IPS-15b (cell line): ENCODE results near the gene BICC1.

Experiments used
- H3K27me3 ChIP-seq: one replicate; pipeline ENCODE4 v1.6.1; 2013; ENCODE audit warnings: low read length; ENCODE audit not compliant: control insufficient read depth, insufficient read depth
- H3K36me3 ChIP-seq: one replicate; pipeline ENCODE4 v1.6.1; 2013; ENCODE audit warnings: low read length; ENCODE audit not compliant: control insufficient read depth, insufficient read depth
- H3K4me1 ChIP-seq: one replicate; pipeline ENCODE4 v1.6.1; 2013; ENCODE audit warnings: mild to moderate bottlenecking, low read length; ENCODE audit not compliant: control insufficient read depth, insufficient read depth
- H3K4me3 ChIP-seq: one replicate; pipeline ENCODE4 v1.5.1; 2013; ENCODE audit warnings: low read depth, low read length
- H3K9ac ChIP-seq: one replicate; pipeline ENCODE4 v1.6.1; 2013; ENCODE audit warnings: low read depth, mild to moderate bottlenecking, low read length
- H3K9me3 ChIP-seq: one replicate; pipeline ENCODE4 v1.6.1; 2013; ENCODE audit warnings: mild to moderate bottlenecking, low read length; ENCODE audit not compliant: control insufficient read depth, insufficient read depth

The BICC1 gene

DNA sequence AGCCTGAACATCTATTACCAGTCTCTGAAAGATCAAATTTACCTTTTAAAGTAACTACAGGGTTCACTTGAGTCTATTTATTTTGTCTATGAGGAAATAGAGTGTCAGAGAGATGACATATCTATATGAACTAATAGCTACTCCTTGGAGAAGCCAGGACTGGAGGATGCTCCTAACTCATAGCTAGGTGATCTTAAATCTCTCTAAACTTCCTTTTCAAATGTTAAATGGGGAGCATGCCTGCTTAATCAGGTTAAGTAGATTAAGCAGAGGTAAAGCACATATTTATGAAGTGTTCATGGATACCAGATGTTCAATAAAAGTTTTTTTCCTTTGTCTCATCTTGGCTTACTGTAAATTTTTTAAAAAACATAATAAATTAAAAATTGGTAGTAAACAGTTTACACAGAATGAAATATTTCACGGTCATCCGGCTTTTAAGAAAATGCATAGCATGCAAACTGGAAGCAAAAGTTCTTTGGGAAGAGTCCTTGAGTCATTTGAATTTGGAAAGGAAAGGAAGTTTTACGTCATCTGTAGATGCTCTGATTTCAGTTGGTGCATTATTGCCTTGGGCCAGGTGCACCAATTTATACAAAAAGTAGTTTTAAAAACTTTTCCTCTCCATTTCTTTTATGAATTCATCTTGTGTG lies 155.1 kb downstream of the BICC1 start:
- H3K9ac ChIP-seq = no peak overlapping the region
- H3K36me3 ChIP-seq = no peaks in the 10 kb centered on the region
- no peak overlapping the region for H3K4me3 ChIP-seq
- H3K4me1 ChIP-seq = peaks cover 6% of the 10 kb centered on the region
- H3K27me3 ChIP-seq = no peaks in the 10 kb centered on the region
- peaks cover 7% of the 10 kb centered on the region for H3K9me3 ChIP-seq

DNA sequence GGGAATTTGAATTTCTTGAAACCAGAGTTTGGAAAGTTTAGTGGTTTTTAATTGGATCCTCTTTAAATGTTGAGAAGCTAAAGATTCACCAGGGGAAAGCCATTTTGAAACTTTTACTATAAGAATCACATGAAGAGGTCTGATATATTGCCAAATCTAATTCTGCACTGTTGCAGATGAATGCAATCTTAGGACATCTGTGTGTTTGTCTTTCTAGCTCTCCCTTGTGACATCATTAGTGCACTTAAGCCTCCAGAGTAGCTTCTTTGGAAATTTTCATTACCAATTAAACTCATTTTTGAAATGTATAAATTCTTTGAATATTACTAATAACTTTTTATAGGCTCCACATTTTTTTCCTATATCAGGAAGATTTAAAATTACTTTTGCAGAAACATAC lies 160.2 kb downstream of the BICC1 start:
- Histone ChIP-seq H3K4me1 (peaks cover 3% of the 10 kb centered on the region), H3K9ac (no peak overlapping the region), H3K9me3 (no peaks in the 10 kb centered on the region), H3K27me3 (no peaks in the 10 kb centered on the region), H3K36me3 (no peaks in the 10 kb centered on the region), H3K4me3 (no peak overlapping the region)

DNA sequence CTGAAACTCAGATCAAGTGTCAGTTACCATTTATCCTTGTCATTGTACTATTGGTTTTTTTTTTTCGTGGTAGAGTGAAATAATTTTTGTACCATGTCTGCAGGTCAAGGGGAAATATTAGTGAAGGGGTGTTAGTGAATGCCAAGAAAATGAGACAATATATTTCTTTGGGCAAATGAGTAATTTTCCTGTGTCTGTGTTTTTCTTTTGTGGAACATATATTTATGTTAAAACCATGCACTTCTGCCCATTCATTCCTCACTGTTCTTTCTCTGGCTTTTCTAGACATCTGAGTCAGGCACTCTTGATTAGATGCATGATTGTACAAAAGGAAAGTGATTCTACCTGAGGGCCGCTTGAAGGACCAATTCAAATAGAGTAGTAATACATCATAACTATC lies 161.6 kb downstream of the BICC1 start:
- no peaks in the 10 kb centered on the region for H3K9me3 ChIP-seq

DNA sequence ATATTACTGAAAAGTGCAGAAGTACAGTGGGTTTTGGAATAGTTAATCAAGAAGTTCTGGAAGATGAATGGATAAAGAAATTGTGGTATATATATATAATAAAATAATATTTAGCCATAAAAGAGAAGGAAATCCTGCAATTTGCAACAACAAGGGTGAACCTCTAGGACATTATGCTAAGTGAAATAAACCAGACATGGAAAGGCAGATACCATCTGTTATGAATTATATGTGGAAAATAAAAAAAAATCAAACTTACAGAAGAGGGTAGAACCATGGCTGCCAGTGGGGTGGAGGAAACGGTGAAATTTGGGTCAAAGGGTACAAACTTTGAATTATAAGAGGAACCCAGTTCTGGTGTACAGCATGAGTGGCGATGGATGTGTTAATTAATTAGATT lies 162.6 kb downstream of the BICC1 start:
- Histone ChIP-seq H3K9me3 (no peaks in the 10 kb centered on the region), H3K4me1 (no peaks in the 10 kb centered on the region), H3K4me3 (no peak overlapping the region), H3K9ac (no peak overlapping the region), H3K27me3 (no peaks in the 10 kb centered on the region), H3K36me3 (no peaks in the 10 kb centered on the region)

More for the DNA sequence above, 161.6 kb downstream of the BICC1 start:
- Histone ChIP-seq H3K27me3 (no peaks in the 10 kb centered on the region), H3K36me3 (no peaks in the 10 kb centered on the region), H3K4me3 (no peak overlapping the region), H3K9ac (no peak overlapping the region), H3K4me1 (no peaks in the 10 kb centered on the region)

DNA sequence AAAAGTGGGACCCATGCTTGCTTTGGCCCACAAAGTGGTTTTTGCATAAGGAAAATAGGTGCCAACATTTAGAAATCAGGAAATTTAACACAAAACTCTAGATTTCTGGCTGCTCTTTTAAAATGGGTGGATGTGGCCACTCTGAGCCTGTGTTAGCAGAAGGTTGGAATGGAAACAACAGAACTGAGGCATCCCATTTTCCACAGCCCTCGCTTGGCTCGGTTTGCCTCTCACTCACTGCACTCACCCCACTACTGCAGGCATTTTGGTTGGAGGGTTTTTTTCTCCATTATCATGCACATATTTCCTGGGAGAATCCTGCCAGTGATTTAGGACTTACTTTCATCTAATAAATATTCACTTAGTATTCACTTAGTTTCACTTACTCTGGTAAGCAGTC lies 178.9 kb downstream of the BICC1 start:
- Histone ChIP-seq H3K4me3 (no peak overlapping the region), H3K9me3 (peaks cover 3% of the 10 kb centered on the region), H3K4me1 (peaks cover under 1% of the 10 kb centered on the region), H3K9ac (no peak overlapping the region), H3K36me3 (no peaks in the 10 kb centered on the region), H3K27me3 (no peaks in the 10 kb centered on the region)

DNA sequence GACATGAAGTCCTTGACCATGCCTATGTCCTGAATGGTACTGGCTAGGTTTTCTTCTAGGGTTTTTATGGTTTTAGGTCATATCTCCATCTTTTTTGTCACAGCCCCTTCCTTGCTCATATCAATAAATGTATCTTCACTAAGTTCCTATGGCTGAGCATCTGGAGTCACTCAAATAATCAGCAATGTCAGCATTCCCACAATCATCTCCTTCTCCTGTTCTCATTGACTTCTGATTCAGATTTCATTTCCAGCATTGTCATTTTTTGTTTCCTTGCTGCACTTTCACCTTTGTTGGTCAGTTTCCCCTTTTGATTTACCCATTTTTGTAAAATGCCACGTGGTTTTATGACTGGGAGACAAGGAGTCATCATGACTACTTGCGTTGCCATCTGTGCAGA lies 181.2 kb downstream of the BICC1 start:
- Histone ChIP-seq H3K27me3 (no peaks in the 10 kb centered on the region), H3K36me3 (no peaks in the 10 kb centered on the region), H3K4me1 (peaks cover 5% of the 10 kb centered on the region), H3K4me3 (no peak overlapping the region), H3K9ac (no peak overlapping the region), H3K9me3 (no peaks in the 10 kb centered on the region)

DNA sequence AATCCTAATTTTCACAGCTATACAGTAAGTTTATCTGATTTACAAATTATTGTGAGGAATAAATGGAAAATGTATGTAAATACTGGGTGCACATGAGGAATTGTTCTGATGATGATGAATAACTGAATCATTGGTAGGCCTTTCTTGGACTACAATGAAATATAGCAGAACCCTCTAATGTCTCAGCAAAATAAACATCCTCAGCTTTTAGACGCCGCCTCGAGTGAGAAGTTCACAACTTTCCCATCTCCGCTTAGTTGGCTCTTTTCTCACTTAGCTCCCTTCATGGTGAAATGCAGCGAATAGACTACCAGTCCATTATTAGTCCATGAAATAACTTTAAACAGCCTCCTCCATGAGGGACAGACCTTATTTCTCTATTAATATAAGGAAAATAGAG lies 182.3 kb downstream of the BICC1 start:
- H3K36me3 ChIP-seq = no peaks in the 10 kb centered on the region

DNA sequence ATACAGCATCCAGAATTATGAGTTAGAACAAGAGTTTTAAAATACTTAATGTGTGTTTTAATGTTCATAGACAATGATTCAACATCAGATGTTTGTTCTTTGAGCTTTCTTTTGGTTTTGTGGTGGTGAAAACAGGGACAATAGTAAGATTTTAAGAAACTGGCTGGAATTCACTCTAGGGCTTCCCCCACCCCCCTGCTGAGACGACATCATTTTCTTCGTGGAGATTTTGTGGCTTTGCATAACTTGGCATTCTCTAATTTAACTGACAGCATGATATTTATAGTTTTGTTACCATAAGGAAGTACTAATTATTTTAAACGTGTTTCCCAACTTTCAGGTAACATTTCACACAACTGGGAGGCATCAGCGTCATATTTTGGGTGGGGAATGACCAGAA lies 184.1 kb downstream of the BICC1 start:
- Histone ChIP-seq H3K36me3 (no peaks in the 10 kb centered on the region), H3K9me3 (no peaks in the 10 kb centered on the region), H3K9ac (no peak overlapping the region), H3K4me1 (peaks cover 5% of the 10 kb centered on the region), H3K27me3 (no peaks in the 10 kb centered on the region), H3K4me3 (no peak overlapping the region)

More for the DNA sequence above, 182.3 kb downstream of the BICC1 start:
- H3K4me3 ChIP-seq = no peak overlapping the region
- H3K9ac ChIP-seq = no peak overlapping the region
- no peaks in the 10 kb centered on the region for H3K27me3 ChIP-seq
- no peaks in the 10 kb centered on the region for H3K9me3 ChIP-seq
- H3K4me1 ChIP-seq = peaks cover 5% of the 10 kb centered on the region

DNA sequence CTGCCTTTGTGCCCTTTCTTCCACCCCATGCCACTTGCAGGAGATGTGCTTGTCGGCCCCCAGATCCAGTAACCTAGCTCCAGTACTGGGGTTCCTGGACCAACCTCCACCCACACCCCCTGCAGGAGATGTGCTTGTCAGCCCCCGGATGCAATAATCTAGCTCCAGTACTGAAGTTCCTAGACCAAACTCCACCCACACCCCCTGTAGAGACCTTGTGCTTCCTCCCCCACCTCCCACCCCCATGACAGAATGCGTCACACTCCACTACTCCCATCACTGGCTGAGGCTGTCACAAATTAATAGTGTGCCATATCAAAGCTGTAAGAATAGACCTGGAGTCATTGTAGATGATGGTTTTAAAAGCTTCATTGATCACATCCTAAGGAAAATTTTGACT lies 185.0 kb downstream of the BICC1 start:
- Histone ChIP-seq H3K4me3 (no peak overlapping the region), H3K9ac (no peak overlapping the region), H3K36me3 (no peaks in the 10 kb centered on the region), H3K4me1 (peaks cover 5% of the 10 kb centered on the region), H3K9me3 (no peaks in the 10 kb centered on the region), H3K27me3 (no peaks in the 10 kb centered on the region)

DNA sequence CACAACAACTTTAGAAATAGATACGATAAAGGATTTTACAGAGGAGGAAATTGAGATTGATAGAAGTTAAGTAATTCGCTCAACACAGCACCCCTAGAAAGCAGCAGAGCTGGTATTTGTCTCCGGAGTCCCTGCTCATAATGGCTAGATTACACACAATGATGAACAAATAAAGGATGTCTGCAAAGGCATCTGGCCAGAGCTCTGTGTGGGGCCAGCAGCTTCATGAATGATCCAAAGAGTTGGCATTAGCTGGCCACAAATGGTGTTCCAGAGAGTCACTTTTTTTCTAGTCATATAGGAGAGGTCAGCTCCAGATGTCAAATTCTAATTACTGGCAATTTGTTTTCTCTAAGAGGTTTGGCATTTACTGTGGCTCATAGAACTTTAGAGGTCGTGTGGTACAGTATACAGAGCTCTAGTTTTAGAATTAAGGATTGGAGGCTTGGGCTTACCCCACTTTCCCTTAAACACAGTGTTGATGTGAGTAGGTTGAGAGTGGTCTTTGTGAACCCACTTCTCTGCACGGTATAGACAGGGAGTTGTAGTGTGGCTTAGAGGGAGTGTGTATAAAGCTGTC lies 186.2 kb downstream of the BICC1 start:
- peaks cover 5% of the 10 kb centered on the region for H3K4me1 ChIP-seq

DNA sequence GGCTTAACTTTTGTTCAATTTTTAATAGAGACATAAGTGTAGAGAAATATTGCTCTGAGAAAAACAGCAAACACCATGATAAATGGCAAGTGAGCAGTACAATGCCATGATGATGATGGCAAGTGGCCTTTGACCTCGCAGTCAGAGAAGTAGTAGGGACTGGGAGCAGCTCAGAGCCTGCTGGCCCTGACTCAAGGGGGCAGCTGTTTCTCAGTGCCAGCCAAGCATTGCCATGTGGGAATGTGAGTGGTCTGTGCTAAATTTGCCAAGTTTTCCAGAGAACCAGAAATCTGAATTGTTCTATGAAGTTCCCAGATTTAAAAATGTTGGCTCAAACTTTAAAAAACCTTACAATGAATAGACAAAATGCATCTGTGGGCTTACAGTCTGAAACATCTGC lies 187.9 kb downstream of the BICC1 start:
- no peak overlapping the region for H3K9ac ChIP-seq
- no peaks in the 10 kb centered on the region for H3K27me3 ChIP-seq
- no peaks in the 10 kb centered on the region for H3K9me3 ChIP-seq
- H3K4me3 ChIP-seq = no peak overlapping the region
- H3K4me1 ChIP-seq = peaks cover 5% of the 10 kb centered on the region
- no peaks in the 10 kb centered on the region for H3K36me3 ChIP-seq

More for the DNA sequence above, 186.2 kb downstream of the BICC1 start:
- no peaks in the 10 kb centered on the region for H3K36me3 ChIP-seq
- H3K27me3 ChIP-seq = no peaks in the 10 kb centered on the region
- no peaks in the 10 kb centered on the region for H3K9me3 ChIP-seq
- no peak overlapping the region for H3K9ac ChIP-seq
- no peak overlapping the region for H3K4me3 ChIP-seq

DNA sequence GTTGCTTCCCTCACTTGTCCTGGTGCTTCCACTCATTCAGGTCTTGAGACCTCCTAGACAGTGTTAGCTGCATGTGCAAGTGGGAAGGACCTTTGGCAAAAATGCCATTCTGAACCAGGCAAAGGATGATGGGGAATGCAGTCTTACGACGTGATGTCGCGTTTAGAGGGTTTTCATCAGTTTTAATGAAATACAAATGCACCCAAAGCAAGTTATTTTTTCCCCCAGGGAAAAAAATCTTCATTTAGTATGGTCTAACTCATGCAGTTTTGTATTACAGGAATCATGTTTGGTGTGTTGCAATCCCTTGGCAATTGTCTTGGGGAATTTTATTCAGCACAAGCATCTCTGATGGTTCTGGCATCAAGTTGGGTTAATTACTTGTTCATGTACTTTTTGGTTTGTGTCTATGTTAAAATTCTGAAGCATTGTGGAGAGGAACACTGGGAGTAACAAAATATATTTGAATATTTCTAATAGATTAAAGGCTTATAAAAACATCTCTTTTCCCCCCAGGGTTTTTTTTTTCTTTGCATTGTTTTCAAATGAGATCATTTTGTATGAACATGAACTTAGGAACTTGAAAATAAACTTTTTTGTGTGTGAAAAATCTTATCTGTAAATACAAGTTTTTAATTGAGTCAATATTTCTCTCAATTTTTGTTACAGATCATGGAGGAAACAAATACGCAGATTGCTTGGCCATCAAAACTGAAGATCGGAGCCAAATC lies 188.9 kb downstream of the BICC1 start:
- Histone ChIP-seq H3K4me3 (no peak overlapping the region), H3K9me3 (no peaks in the 10 kb centered on the region), H3K36me3 (no peaks in the 10 kb centered on the region), H3K27me3 (no peaks in the 10 kb centered on the region), H3K9ac (no peak overlapping the region), H3K4me1 (peaks cover 4% of the 10 kb centered on the region)
